ENCODE measurements around the gene CDH13.

The CDH13 gene

GRCh38 chr16:82699711-82700495 lies 73.1 kb downstream of the CDH13 start:
- no peak for DNase-seq

- no peak for DNase-seq
Observed at GRCh38 chr16:82700541-82701235, 73.9 kb downstream of the CDH13 start.

- DNase-seq, result no peak
Observed at GRCh38 chr16:82701442-82701955, 74.7 kb downstream of the CDH13 start.

DNA sequence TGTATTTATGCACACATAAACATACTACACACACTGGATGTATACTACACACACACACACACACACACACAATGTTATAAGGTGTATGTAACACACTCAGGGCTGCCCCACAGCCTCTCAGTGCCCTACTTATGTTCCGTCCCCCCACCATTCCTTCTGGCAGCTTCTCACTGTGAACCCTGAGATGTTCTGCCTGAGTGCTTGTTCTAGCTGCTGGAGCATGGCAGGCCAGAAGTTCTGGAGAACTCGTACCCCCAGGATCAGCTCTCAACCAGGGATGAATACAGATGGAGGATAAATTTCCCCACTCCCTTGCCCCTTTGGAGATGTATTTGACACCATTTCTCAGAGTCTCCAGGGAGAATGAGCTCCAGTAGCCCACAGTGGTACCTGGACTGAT lies 76.4 kb downstream of the CDH13 start:
- DNase-seq, result no peak

GRCh38 chr16:82703871-82704768 lies 77.4 kb downstream of the CDH13 start:
- no peak for DNase-seq

- DNase-seq, result no peak
Observed at GRCh38 chr16:82709987-82710386, 83.2 kb downstream of the CDH13 start.

DNA sequence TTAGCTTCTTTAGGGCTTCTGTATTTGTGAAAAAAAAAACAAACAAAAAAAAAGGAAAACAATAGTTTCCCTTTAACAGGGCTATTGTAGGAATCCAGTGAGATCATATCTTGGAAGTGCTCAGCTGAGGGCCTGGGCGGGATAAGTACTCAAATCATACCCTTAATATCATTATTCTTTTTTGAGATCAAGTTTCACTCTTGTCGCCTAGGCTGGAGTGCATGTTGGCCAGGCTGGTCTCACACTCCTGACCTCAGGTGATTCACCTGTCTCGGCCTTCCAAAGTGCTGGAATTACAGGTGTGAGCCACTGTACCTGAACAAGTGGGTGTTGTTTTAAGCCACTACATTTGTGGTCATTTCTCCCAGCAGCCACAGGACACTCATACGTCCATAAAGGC lies 87.0 kb downstream of the CDH13 start:
- DNase-seq, result no peak

DNA sequence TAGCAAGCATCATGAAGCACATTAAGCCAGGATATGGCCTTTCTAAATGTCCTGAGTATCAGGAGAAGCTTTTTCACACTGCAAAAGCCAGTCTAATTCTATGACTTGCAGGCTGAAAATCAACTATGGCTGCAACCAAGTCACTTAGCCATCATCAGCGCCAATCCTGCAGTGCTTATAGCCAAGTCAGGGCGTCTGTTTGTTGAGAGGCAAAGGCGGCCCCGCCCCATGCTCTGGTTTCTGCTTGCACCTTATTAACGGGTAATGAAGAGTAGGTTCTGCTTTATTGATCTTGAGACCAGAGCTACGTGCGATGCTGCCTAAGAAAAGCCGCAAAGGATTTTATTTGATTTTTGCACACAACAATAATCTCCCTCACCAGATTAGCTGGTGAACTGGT lies 88.4 kb downstream of the CDH13 start:
- DNase-seq, result no peak

GRCh38 chr16:82715833-82716232 lies 89.1 kb downstream of the CDH13 start:
- no peak for DNase-seq

DNA sequence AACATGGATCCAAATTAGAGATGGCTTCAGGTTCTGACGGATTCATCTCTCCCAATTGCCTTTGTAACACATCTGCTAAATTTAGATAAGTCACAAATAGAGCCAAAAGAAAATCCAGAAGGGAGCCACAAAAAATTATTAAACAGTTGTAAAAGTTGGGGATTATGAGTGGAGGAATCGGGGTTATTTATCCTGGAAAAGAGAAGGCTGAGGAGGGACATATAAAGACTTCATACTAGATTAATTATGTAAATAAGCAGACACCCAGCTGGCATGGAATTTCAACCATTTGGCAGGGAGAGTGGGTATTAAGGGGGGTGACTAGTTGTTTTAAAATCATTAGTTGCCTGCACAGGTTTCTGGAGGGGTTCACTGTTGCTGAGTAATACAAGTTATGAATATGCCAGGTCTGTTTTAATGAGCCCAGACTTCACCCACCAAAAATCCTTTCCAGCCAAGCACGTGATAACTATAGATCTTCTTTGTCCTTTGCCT lies 89.6 kb downstream of the CDH13 start:
- DNase-seq, result no peak

- DNase-seq, result no peak
Observed at GRCh38 chr16:82720414-82720813, 93.6 kb downstream of the CDH13 start.

DNA sequence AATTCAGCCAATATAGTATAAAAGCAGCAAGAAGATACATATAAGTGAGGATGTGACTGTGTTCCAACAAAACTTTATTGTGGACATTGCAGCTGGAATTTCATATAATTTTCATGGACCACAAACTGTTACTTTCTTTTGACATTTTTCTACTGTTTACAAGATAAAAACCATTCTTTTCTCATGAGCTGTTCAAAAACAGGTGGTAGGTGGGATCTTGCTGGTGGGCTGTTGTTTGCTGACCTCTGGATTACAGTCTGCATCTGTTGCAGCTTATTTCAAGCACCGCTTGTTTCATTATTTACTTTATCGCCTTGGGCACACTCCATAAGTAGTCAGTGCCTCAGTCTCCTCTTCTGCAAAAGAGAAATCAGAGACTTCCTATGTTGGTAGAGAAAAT lies 99.5 kb downstream of the CDH13 start:
- no peak for DNase-seq

GRCh38 chr16:82728901-82729300 lies 102.1 kb downstream of the CDH13 start:
- DNase-seq, result no peak

- no peak for DNase-seq
Observed at GRCh38 chr16:82730901-82731300, 104.1 kb downstream of the CDH13 start.

- DNase-seq, result no peak
Observed at GRCh38 chr16:82732461-82732860, 105.7 kb downstream of the CDH13 start.

GRCh38 chr16:82735186-82735585 lies 108.4 kb downstream of the CDH13 start:
- DNase-seq, result no peak

- no peak for DNase-seq
Observed at GRCh38 chr16:82735673-82736091, 108.9 kb downstream of the CDH13 start.

- no peak for DNase-seq
Observed at GRCh38 chr16:82736224-82736623, 109.5 kb downstream of the CDH13 start.

DNA sequence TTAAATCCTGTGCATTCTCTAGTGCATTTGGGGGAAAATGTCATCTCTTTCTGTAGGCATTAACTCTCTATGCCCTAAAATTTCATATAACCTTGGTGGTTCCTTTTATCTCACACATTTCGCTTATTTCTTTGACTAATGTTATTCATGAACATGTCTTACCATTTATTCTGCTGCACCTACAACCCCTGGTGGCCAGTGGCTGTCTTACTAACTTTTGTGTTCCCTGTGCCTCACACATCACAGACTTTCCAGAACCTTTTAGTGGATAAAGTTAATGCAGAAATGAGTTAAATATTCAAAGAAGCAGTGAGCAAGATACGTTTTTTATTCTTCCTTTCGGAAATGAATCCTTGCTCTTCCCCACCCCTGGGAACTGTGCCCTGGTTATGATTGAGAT lies 111.9 kb downstream of the CDH13 start:
- no peak for DNase-seq

DNA sequence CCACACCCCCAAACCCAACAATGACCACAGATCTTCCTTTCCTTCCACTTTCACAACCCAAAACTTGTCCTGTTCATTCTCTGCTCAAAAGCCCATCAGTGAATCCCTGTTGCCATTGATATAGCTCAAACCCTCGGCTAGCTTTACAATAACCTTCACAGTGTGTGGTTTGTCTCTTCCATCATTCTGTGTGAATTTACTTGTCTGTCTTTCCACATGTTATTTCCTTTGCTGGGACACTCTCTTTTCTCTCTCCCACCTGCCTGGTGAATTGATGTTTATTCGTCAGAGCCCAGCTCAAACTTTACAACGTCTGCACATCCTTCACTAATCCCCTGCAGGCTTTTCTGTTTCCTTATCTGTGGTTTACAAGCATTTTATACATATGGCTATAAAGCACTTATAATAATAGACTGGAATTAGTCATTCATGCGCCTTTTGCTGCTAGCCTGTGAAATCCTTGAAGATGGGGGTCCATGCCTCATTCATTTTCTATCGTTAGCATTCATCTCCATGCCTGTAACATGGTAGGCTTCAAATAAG lies 114.4 kb downstream of the CDH13 start:
- DNase-seq, result no peak

- DNase-seq, result no peak
Observed at GRCh38 chr16:82744958-82745357, 118.2 kb downstream of the CDH13 start.

GRCh38 chr16:82748026-82748425 lies 121.3 kb downstream of the CDH13 start:
- no peak for DNase-seq

GRCh38 chr16:82750068-82750467 lies 123.3 kb downstream of the CDH13 start:
- no peak for DNase-seq
